Uterus (tissue), 2 donors: Measurements from ENCODE around the gene FHIT.

Experiments used
- CTCF ChIP-seq, 4 experiments: fragments of 200-600 bp in 2 of 4; fragments of 450-650 bp in 2 of 4; sonication (generic) in 2 of 4; IDR thresholded peaks; one replicate each; pipeline ENCODE4 v1.5.1; 2016 to 2019; ENCODE audit warnings: antibody characterized with exemption in 4 of 4, mild to moderate bottlenecking in 2 of 4, moderate library complexity in 1 of 4
- POLR2A ChIP-seq, 2 donors: fragments of 450-650 bp; IDR thresholded peaks; one replicate each; pipeline ENCODE4 v1.6.1; 2016; ENCODE audit warnings: antibody characterized with exemption in 2 of 2, mild to moderate bottlenecking in 1 of 2, moderate library complexity in 1 of 2

GRCh38 chr3:59908701-59909100 lies 1342.6 kb downstream of the FHIT start:
- TF ChIP-seq CTCF (IDR thresholded peaks at IDR 0.05) = no peak
- TF ChIP-seq POLR2A (IDR thresholded peaks at IDR 0.05) = no peak
